ENCODE data around the gene PLEKHM2.

DNA sequence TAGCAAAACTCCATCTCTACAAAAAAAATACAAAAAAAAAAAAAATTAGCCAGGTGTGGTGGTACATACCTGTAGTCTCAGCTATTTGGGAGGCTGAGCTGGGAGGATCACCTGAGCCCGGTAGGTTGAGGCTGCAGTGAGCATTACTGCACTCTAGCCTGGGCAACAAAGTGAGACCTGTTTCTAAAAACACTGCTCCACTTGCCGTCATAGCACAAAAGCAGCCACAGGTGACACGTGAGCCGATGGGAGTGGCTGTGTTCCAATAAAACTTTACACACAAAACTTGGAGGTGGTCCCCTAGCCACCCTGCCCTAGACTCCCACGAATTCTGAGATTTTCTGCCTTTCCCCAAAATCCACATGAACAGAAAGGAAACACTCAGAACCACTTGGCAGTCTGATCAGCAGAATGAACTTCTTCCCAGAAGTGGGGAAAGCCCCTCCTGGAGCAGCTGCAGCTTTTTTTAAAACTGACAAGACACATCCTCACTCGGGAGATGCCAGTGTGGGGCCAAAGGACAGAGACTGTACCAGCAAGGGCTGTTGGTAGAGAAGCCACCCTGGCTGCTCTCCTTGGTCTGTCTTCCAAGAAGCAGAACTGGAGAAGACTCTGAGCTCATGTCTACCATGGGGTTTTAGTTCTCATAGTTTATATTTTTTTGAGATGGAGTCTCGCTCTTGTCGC is 23.3 kb downstream of the PLEKHM2 start:
- TF ChIP-seq BCL11A (IDR thresholded peaks at IDR 0.05; ENCODE audit: low read depth in 2 of 2, low read length in 2 of 2) (no peak), SP4 (IDR thresholded peaks at IDR 0.05; ENCODE audit: low read length) (no peak), SP1 (IDR thresholded peaks at IDR 0.05; ENCODE audit: low read depth, low read length) (no peak), SUZ12 (IDR thresholded peaks at IDR 0.05; ENCODE audit: low read length) (no peak), SRF (IDR thresholded peaks at IDR 0.05; ENCODE audit: low read depth, low read length) (no peak), BRCA1 (IDR thresholded peaks at IDR 0.05; ENCODE audit: low read depth, low read length) (no peak)
- TF ChIP-seq, protein P1, sequence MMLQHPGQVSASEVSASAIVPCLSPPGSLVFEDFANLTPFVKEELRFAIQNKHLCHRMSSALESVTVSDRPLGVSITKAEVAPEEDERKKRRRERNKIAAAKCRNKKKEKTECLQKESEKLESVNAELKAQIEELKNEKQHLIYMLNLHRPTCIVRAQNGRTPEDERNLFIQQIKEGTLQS (IDR thresholded peaks at IDR 0.05; ENCODE audit: insufficient read depth, low read depth, low read length): no peak

Measured in H1 (cell line).